Panc1 (cell line): Measurements from ENCODE around the gene IL19. TPM values are rescaled to one million over a fixed set of nuclear protein-coding genes. Genes with fewer than 3 reads are reported as not detected.

Experiments used
- ATAC-seq: fragments of 200-7000 bp; cut with Tn5 transposase; 2 replicates; pipeline ENCODE4 v1.9.1; 2020; ENCODE audit warnings: mild to moderate bottlenecking, moderate library complexity
- BruUV-seq: library from RNA; stranded (reverse); fragments of 400-500 nt; replicated peaks from 2 replicates; lab custom pipeline; 2021; lab: Mats Ljungman, UMichigan
- CTCF ChIA-PET: fragments of 300-600 bp; sonication (Branson Sonifier 250); formaldehyde crosslinking; loops from one replicate; lab custom pipeline; 2022; ENCODE audit warnings: antibody characterized with exemption; lab: Charles Lee
- POLR2A ChIA-PET: fragments of 300-600 bp; sonication (Branson Sonifier 250); formaldehyde crosslinking; loops from one replicate; lab custom pipeline; 2022; ENCODE audit warnings: antibody characterized with exemption; lab: Charles Lee
- DNase-seq: peaks from one replicate; pipeline ENCODE4 v3.0.0-alpha.2; 2010; ENCODE audit warnings: low read depth, low spot score
- H3K27ac ChIP-seq: 2 replicates; pipeline ENCODE4 v1.5.1; 2011; ENCODE audit warnings: mild to moderate bottlenecking, low read length, inconsistent platforms
- H3K27me3 ChIP-seq: fragments of 200-500 bp; sonication (Bioruptor generic); 2 replicates; pipeline ENCODE4 v1.6.0; 2014; ENCODE audit warnings: low read length, inconsistent platforms; ENCODE audit not compliant: control insufficient read depth, insufficient read depth
- H3K36me3 ChIP-seq: fragments of 200-500 bp; sonication (Bioruptor generic); 2 replicates; pipeline ENCODE4 v1.5.1; 2014; ENCODE audit warnings: inconsistent platforms, mild to moderate bottlenecking, low read length, moderate library complexity; ENCODE audit not compliant: control insufficient read depth, insufficient read depth
- H3K4me1 ChIP-seq: 2 replicates; pipeline ENCODE4 v1.5.1; 2011; ENCODE audit warnings: inconsistent platforms, mild to moderate bottlenecking, low read length, moderate library complexity; ENCODE audit not compliant: control insufficient read depth, insufficient read depth
- H3K4me3 ChIP-seq, 2 experiments: 2 replicates each; pipeline ENCODE4 v1.5.1; 2011 to 2012; ENCODE audit warnings: low read depth in 2 of 2, low read length in 2 of 2, mild to moderate bottlenecking in 2 of 2, inconsistent platforms in 1 of 2, moderate library complexity in 1 of 2
- H3K9me3 ChIP-seq: fragments of 200-500 bp; sonication (Bioruptor generic); 2 replicates; pipeline ENCODE4 v1.5.1; 2014; ENCODE audit warnings: low read depth, mild to moderate bottlenecking, inconsistent platforms, low read length, moderate library complexity; ENCODE audit not compliant: control insufficient read depth, insufficient read depth
- POLR2AphosphoS5 ChIP-seq: IDR thresholded peaks from 2 replicates; pipeline ENCODE4 v1.6.1; 2012; ENCODE audit warnings: mild to moderate bottlenecking, low read depth, low read length, moderate library complexity
- SIN3A ChIP-seq: IDR thresholded peaks from 2 replicates; pipeline ENCODE4 v1.6.1; 2012; ENCODE audit warnings: low read depth, mild to moderate bottlenecking, low read length, moderate library complexity, borderline replicate concordance; ENCODE audit not compliant: insufficient read depth
- TCF7L2 ChIP-seq: IDR thresholded peaks from 2 replicates; pipeline ENCODE4 v1.6.1; 2011; ENCODE audit warnings: mild to moderate bottlenecking, low read depth, low read length, inconsistent platforms
- in situ Hi-C: cut with HindIII; loops from 2 replicates; pipeline ENCODE4 v1.10.0; 2016; ENCODE audit warnings: low sequenced_read_pairs, low pct_unique_long_range_greater_than_20kb
- intact Hi-C: fragments of 100-400 bp; cut with micrococcal nuclease; formaldehyde crosslinking; loops from one replicate; pipeline ENCODE4 v1.10.0; 2022; ENCODE audit not compliant: unreplicated experiment
- total RNA-seq: library from RNA; stranded (reverse); gene quantifications from one replicate; pipeline ENCODE4 v1.2.1, GENCODE V29; 2021; ENCODE audit not compliant: unreplicated experiment
- TF ChIP-seq, protein P1 (sequence below), 2 experiments: IDR thresholded peaks; 2 replicates each; pipeline ENCODE4 v1.6.1; 2011 to 2012; ENCODE audit warnings: low read depth in 2 of 2, control low read depth in 1 of 2, low read length in 1 of 2, mild to moderate bottlenecking in 1 of 2, moderate library complexity in 1 of 2; ENCODE audit not compliant: insufficient read depth in 1 of 2
- TF ChIP-seq, protein P2 (sequence below): fragments of 450-650 bp; IDR thresholded peaks from 2 replicates; pipeline ENCODE4 v1.5.1; 2017; ENCODE audit warnings: mild to moderate bottlenecking

Gene IL19
- total RNA-seq, 1 experiment from 2014 or later: not detected

- DNase-seq (no peak), ATAC-seq (no peak)
- intact Hi-C loops: no loop called here
- no TSS peak for BruUV-seq
- H3K9me3 ChIP-seq: no peaks in the 10 kb centered on the region
- POLR2A ChIA-PET: interaction anchor here (0.6 kb wide), 1 partner anchor 1105 kb away, joined by 8 read pairs; no protein-coding TSS in a partner anchor
- H3K36me3 ChIP-seq: no peaks in the 10 kb centered on the region
- in situ Hi-C loops: no loop called here
- H3K4me1 ChIP-seq: no peaks in the 10 kb centered on the region
- CTCF ChIA-PET: no interaction called here
- peaks cover 10% of the 10 kb centered on the region for H3K27me3 ChIP-seq
- TF ChIP-seq, protein P1, sequence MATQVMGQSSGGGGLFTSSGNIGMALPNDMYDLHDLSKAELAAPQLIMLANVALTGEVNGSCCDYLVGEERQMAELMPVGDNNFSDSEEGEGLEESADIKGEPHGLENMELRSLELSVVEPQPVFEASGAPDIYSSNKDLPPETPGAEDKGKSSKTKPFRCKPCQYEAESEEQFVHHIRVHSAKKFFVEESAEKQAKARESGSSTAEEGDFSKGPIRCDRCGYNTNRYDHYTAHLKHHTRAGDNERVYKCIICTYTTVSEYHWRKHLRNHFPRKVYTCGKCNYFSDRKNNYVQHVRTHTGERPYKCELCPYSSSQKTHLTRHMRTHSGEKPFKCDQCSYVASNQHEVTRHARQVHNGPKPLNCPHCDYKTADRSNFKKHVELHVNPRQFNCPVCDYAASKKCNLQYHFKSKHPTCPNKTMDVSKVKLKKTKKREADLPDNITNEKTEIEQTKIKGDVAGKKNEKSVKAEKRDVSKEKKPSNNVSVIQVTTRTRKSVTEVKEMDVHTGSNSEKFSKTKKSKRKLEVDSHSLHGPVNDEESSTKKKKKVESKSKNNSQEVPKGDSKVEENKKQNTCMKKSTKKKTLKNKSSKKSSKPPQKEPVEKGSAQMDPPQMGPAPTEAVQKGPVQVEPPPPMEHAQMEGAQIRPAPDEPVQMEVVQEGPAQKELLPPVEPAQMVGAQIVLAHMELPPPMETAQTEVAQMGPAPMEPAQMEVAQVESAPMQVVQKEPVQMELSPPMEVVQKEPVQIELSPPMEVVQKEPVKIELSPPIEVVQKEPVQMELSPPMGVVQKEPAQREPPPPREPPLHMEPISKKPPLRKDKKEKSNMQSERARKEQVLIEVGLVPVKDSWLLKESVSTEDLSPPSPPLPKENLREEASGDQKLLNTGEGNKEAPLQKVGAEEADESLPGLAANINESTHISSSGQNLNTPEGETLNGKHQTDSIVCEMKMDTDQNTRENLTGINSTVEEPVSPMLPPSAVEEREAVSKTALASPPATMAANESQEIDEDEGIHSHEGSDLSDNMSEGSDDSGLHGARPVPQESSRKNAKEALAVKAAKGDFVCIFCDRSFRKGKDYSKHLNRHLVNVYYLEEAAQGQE (IDR thresholded peaks at IDR 0.05; ENCODE audit: insufficient read depth in 1 of 2, low read depth in 2 of 2, low read length in 1 of 2): no peak
- TF ChIP-seq, protein P2, sequence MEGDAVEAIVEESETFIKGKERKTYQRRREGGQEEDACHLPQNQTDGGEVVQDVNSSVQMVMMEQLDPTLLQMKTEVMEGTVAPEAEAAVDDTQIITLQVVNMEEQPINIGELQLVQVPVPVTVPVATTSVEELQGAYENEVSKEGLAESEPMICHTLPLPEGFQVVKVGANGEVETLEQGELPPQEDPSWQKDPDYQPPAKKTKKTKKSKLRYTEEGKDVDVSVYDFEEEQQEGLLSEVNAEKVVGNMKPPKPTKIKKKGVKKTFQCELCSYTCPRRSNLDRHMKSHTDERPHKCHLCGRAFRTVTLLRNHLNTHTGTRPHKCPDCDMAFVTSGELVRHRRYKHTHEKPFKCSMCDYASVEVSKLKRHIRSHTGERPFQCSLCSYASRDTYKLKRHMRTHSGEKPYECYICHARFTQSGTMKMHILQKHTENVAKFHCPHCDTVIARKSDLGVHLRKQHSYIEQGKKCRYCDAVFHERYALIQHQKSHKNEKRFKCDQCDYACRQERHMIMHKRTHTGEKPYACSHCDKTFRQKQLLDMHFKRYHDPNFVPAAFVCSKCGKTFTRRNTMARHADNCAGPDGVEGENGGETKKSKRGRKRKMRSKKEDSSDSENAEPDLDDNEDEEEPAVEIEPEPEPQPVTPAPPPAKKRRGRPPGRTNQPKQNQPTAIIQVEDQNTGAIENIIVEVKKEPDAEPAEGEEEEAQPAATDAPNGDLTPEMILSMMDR: no peak
- TF ChIP-seq SIN3A (no peak), POLR2AphosphoS5 (no peak), TCF7L2 (no peak)
- no peak overlapping the region for H3K4me3 ChIP-seq
- no peak overlapping the region for H3K27ac ChIP-seq
Observed at GRCh38 chr1:206803221-206803730, 32.7 kb downstream of the IL19 start.

DNA sequence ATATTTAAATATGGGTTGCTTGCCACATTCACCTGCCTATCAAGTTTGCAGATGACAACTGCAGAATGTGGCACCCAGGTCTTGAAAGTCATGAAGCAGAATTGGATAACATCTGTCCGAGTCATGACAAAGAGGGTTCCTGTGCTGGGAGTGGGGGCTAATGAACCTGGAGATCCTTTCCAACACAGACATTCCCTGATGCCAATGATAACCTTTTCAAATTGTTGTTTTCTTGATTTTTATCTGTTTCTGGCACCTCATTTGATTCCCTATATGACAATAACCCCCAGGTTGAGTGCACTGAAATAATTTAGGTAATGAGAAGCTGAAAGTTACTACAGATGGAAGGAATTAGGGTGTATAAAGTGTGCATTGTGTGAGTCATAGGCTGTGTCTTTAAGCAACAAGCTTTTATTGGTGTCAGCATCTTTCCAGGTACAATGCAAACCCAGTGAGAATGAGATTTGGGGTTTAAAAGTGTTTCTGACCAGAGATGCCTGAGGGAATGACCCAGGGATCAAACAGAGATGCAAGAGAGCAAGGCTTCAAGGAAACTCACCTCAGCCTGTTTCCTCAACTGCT lies 33.7 kb downstream of the IL19 start:
- intact Hi-C loops: no loop called here
- TF ChIP-seq SIN3A (no peak), TCF7L2 (no peak), POLR2AphosphoS5 (no peak)
- TF ChIP-seq, protein P1 (IDR thresholded peaks at IDR 0.05; ENCODE audit: insufficient read depth in 1 of 2, low read depth in 2 of 2, low read length in 1 of 2): no peak
- TF ChIP-seq, protein P2: no peak
- H3K9me3 ChIP-seq: no peaks in the 10 kb centered on the region
- ChIA-PET POLR2A (no interaction called here), CTCF (no interaction called here)
- ATAC-seq (no peak), DNase-seq (no peak)
- BruUV-seq: no TSS peak
- no peak overlapping the region for H3K4me3 ChIP-seq
- H3K36me3 ChIP-seq: no peaks in the 10 kb centered on the region
- peaks cover 10% of the 10 kb centered on the region for H3K27me3 ChIP-seq
- H3K4me1 ChIP-seq: no peaks in the 10 kb centered on the region
- no peak overlapping the region for H3K27ac ChIP-seq
- in situ Hi-C loops: no loop called here
